ENCODE measurements around the gene SORCS2. TPM values are rescaled to one million over a fixed set of nuclear protein-coding genes. Genes with fewer than 3 reads are reported as not detected.

SORCS2 gene
- total and polyA plus RNA-seq, 2 donors (not counting 1 experiment from before 2014, with no cell fraction given), result not detected

DNA sequence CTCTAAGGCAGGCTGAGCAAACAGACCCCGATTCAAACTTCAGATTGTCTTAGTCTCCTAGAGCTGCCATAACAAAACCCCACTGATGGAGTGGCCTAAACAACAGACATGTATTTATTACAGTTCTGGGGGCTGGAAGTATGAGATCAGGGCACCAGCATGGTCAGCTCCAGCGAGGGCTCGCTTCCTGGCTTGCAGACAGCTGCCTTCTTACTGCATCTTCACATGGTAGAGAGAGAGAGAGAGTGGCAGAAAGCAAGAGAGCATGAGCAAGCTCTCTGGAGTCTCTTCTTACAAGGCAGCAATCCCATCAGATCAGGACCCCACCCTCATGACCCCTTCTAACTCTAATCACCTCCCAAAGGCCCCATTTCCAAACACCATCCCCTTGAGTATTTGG is 22.3 kb upstream of the SORCS2 start:
- Histone ChIP-seq H3K4me3 (ENCODE audit: control extremely low read depth in 1 of 5, extremely low read depth in 1 of 5, insufficient read depth in 1 of 5, low read depth in 2 of 5, low read length in 4 of 5) (no peak overlapping the region), H3K9ac (ENCODE audit: low read length) (no peak overlapping the region), H3K27ac (ENCODE audit: low read length in 2 of 2) (no peak overlapping the region), H3K9me3 (ENCODE audit: control extremely low read depth in 1 of 3, control insufficient read depth in 2 of 3, insufficient read depth in 1 of 3, low read length in 2 of 3) (no peaks in the 10 kb centered on the region), H3K79me2 (ENCODE audit: control insufficient read depth, insufficient read depth, low read length) (no peaks in the 10 kb centered on the region), H3K4me2 (replicated peaks; ENCODE audit: low read depth, low read length, poor library complexity, severe bottlenecking) (no peak overlapping the region), H4K20me1 (ENCODE audit: control insufficient read depth, insufficient read depth, low read length, poor library complexity, severe bottlenecking) (no peaks in the 10 kb centered on the region), H3K36me3 (replicated peaks in 1 of 2; ENCODE audit: control extremely low read depth in 1 of 2, control insufficient read depth in 1 of 2, extremely low read depth in 1 of 2, insufficient read depth in 2 of 2, low read length in 1 of 2) (no peaks in the 10 kb centered on the region), H3K4me1 (ENCODE audit: control insufficient read depth in 2 of 2, insufficient read depth in 2 of 2, low read length in 2 of 2) (peaks cover 8 to 11% of the 10 kb centered on the region in 2 donors), H2AFZ (ENCODE audit: insufficient read depth, low read depth, low read length, poor library complexity, severe bottlenecking) (no peak overlapping the region), H3K27me3 (replicated peaks in 1 of 4; ENCODE audit: control extremely low read depth in 1 of 4, control insufficient read depth in 3 of 4, insufficient read depth in 4 of 4, low read length in 3 of 4) (no peaks in the 10 kb centered on the region)
- Mint-ChIP-seq H3K4me3 (no peak overlapping the region), H3K27ac (no peak overlapping the region), H3K4me1 (peaks cover 10% of the 10 kb centered on the region), H3K9me3 (ENCODE audit: insufficient read depth) (no peaks in the 10 kb centered on the region), H3K27me3 (no peaks in the 10 kb centered on the region)
- POLR2A ChIA-PET, result no interaction called here
- intact Hi-C loops (cut with micrococcal nuclease), result no loop called here
- TF ChIP-seq EZH2 (IDR thresholded peaks at IDR 0.05; ENCODE audit: borderline replicate concordance, insufficient read depth, low read depth, low read length, poor library complexity, severe bottlenecking), result no peak
- TF ChIP-seq, protein P1, sequence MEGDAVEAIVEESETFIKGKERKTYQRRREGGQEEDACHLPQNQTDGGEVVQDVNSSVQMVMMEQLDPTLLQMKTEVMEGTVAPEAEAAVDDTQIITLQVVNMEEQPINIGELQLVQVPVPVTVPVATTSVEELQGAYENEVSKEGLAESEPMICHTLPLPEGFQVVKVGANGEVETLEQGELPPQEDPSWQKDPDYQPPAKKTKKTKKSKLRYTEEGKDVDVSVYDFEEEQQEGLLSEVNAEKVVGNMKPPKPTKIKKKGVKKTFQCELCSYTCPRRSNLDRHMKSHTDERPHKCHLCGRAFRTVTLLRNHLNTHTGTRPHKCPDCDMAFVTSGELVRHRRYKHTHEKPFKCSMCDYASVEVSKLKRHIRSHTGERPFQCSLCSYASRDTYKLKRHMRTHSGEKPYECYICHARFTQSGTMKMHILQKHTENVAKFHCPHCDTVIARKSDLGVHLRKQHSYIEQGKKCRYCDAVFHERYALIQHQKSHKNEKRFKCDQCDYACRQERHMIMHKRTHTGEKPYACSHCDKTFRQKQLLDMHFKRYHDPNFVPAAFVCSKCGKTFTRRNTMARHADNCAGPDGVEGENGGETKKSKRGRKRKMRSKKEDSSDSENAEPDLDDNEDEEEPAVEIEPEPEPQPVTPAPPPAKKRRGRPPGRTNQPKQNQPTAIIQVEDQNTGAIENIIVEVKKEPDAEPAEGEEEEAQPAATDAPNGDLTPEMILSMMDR (IDR thresholded peaks at IDR 0.05), result no peak
- no CpG with 5 or more reads among the region's 3 CpGs for WGBS (ENCODE audit: insufficient coverage)
- DNase-seq (no peak), ATAC-seq (ENCODE audit: low read depth) (no peak)
- CTCF ChIA-PET, result no interaction called here

DNA sequence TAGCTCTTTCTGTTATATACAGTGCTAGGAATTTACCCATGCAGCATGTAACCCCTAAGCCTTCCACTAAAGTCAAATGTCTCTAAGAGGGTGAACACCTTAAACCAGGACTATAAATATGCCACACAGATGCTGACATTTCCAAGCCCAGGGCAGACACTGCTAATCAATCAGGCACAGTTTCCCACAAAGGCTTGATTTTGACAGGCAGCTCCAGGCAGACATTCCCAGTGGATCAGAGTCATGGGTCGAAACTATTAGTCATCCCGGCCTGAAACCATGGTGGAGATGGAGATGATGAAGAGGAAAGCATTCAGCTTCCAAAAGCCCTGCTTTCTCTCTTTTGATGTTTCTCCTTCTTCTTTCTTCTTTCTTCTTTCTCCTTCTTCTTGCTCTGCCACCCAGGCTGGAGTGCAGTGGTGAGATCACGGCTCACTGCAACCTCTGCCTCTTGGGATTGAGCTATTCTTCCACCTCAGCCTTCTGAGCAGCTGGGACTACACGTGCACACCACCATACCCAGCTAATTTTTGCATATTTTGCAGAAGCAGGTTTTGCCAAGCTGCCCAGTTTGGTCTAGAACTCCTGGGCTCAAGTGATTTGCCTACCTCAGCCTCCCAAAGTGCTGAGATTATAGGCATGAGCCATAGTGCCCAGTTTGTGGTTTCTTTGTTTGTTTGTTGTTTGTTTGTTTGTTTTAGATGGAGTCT is 21.0 kb upstream of the SORCS2 start:
- Histone ChIP-seq H3K4me3 (ENCODE audit: control extremely low read depth in 1 of 5, extremely low read depth in 1 of 5, insufficient read depth in 1 of 5, low read depth in 2 of 5, low read length in 4 of 5) (no peak overlapping the region), H3K27ac (ENCODE audit: low read length in 2 of 2) (no peak overlapping the region), H3K4me2 (replicated peaks; ENCODE audit: low read depth, low read length, poor library complexity, severe bottlenecking) (no peak overlapping the region), H4K20me1 (ENCODE audit: control insufficient read depth, insufficient read depth, low read length, poor library complexity, severe bottlenecking) (no peaks in the 10 kb centered on the region), H3K9me3 (ENCODE audit: control extremely low read depth in 1 of 3, control insufficient read depth in 2 of 3, insufficient read depth in 1 of 3, low read length in 2 of 3) (no peaks in the 10 kb centered on the region), H3K36me3 (replicated peaks in 1 of 2; ENCODE audit: control extremely low read depth in 1 of 2, control insufficient read depth in 1 of 2, extremely low read depth in 1 of 2, insufficient read depth in 2 of 2, low read length in 1 of 2) (no peaks in the 10 kb centered on the region), H2AFZ (ENCODE audit: insufficient read depth, low read depth, low read length, poor library complexity, severe bottlenecking) (no peak overlapping the region), H3K27me3 (replicated peaks in 1 of 4; ENCODE audit: control extremely low read depth in 1 of 4, control insufficient read depth in 3 of 4, insufficient read depth in 4 of 4, low read length in 3 of 4) (no peaks in the 10 kb centered on the region), H3K79me2 (ENCODE audit: control insufficient read depth, insufficient read depth, low read length) (no peaks in the 10 kb centered on the region), H3K9ac (ENCODE audit: low read length) (no peak overlapping the region), H3K4me1 (ENCODE audit: control insufficient read depth in 2 of 2, insufficient read depth in 2 of 2, low read length in 2 of 2) (peaks cover 8 to 11% of the 10 kb centered on the region in 2 donors)
- no peak for TF ChIP-seq EZH2 (IDR thresholded peaks at IDR 0.05; ENCODE audit: borderline replicate concordance, insufficient read depth, low read depth, low read length, poor library complexity, severe bottlenecking)
- TF ChIP-seq, protein P1 (IDR thresholded peaks at IDR 0.05), result no peak
- intact Hi-C loops (cut with micrococcal nuclease), result no loop called here
- Mint-ChIP-seq H3K27ac (no peak overlapping the region), H3K4me1 (peaks cover 10% of the 10 kb centered on the region), H3K27me3 (no peaks in the 10 kb centered on the region), H3K4me3 (no peak overlapping the region), H3K9me3 (ENCODE audit: insufficient read depth) (no peaks in the 10 kb centered on the region)
- CTCF ChIA-PET, result no interaction called here
- POLR2A ChIA-PET, result no interaction called here
- ATAC-seq (ENCODE audit: low read depth), result no peak
- WGBS (ENCODE audit: insufficient coverage), result 30% methylated on average over 1 of the region's 4 CpGs
- DNase-seq, result no peak
